ENCODE results near the gene DCAF6. TPM values are rescaled to one million over a fixed set of nuclear protein-coding genes. Genes with fewer than 3 reads are reported as not detected.

Gene DCAF6
- total and polyA plus RNA-seq, 3 donors from 2014 or later: 160 to 199 (median 173) TPM

DNA sequence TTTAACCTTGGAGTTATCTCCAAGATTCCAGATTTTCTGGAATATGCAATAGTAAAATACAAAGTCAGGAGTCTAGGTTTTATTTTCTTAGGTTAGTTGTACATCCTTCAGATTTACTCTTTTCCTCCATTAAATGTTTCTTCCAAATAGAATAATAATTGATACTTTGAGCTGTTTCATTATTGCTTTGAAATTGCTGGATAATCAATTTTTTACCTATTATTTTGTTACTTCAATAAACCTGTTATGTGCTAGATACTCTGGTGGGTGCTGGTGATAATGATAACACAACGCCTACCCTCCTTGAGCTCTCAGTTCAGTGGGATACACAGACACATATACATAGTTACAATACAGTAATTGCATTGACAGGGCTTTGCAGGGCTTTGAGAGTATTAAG is 120.9 kb downstream of the DCAF6 start:
- intact Hi-C loops (cut with DNase I; ENCODE audit: low total_unique reads): no loop called here
- DNase-seq: no peak
- H3K4me1 ChIP-seq: no peaks in the 10 kb centered on the region
- H3K4me3 ChIP-seq: no peak overlapping the region
- no peaks in the 10 kb centered on the region for H3K9me3 ChIP-seq
- H3K36me3 ChIP-seq (ENCODE audit: low read depth, missing control alignments): no peaks in the 10 kb centered on the region
- TF ChIP-seq, protein P1, sequence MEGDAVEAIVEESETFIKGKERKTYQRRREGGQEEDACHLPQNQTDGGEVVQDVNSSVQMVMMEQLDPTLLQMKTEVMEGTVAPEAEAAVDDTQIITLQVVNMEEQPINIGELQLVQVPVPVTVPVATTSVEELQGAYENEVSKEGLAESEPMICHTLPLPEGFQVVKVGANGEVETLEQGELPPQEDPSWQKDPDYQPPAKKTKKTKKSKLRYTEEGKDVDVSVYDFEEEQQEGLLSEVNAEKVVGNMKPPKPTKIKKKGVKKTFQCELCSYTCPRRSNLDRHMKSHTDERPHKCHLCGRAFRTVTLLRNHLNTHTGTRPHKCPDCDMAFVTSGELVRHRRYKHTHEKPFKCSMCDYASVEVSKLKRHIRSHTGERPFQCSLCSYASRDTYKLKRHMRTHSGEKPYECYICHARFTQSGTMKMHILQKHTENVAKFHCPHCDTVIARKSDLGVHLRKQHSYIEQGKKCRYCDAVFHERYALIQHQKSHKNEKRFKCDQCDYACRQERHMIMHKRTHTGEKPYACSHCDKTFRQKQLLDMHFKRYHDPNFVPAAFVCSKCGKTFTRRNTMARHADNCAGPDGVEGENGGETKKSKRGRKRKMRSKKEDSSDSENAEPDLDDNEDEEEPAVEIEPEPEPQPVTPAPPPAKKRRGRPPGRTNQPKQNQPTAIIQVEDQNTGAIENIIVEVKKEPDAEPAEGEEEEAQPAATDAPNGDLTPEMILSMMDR (IDR thresholded peaks at IDR 0.05): no peak
- TF ChIP-seq POLR2A (IDR thresholded peaks at IDR 0.05): no peak
- H3K27ac ChIP-seq: no peak overlapping the region
- no peaks in the 10 kb centered on the region for H3K27me3 ChIP-seq
- WGBS, 2 donors: 56 to 76% methylated on average over 1 of the region's 1 CpG

DNA sequence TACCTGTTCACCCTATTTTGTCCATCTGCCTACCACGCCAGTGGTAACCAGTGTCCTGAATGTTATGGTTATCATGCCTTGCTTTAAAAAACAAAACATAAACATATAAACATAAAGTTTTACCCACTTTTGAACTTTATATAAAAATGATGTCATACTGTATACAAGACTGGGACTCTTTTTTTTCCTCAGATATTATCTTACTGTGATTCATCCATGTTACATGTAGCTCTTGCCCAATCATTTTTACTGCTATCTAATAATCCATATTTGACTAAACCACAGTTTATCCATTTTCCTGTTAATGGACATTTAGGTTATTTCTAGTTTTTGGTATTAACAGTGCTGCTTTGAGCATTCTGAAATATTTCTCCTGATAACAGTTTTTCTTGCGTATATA is 121.4 kb downstream of the DCAF6 start:
- H3K4me3 ChIP-seq: no peak overlapping the region
- no peak for DNase-seq

DNA sequence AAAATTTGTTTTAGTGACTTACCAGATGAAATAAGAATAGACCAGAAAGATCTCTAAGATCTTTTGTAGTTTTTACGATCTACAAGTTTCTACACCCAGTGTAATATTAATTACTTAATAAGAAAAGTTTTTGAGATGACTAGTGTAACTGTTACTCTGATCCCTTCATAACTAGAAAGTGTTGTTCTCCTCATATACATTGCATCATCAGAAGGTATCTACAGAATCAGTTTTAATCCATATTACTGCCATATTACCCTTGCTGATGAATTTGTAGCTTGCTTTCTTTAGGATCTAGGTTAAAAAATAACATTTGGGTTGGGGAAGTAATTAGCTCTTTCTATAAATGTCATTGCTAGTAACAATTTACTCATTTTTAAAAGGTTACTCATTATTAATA is 127.7 kb downstream of the DCAF6 start:
- 80 to 96% methylated on average over 1 of the region's 1 CpG for WGBS, 2 donors
- no peak overlapping the region for H3K4me3 ChIP-seq
- DNase-seq: no peak
- TF ChIP-seq, protein P1 (IDR thresholded peaks at IDR 0.05): no peak
- no peak for TF ChIP-seq POLR2A (IDR thresholded peaks at IDR 0.05)
- H3K27ac ChIP-seq: no peak overlapping the region
- no peaks in the 10 kb centered on the region for H3K36me3 ChIP-seq (ENCODE audit: low read depth, missing control alignments)
- H3K9me3 ChIP-seq: no peaks in the 10 kb centered on the region
- H3K4me1 ChIP-seq: no peaks in the 10 kb centered on the region
- intact Hi-C loops (cut with DNase I; ENCODE audit: low total_unique reads): no loop called here
- no peaks in the 10 kb centered on the region for H3K27me3 ChIP-seq

More for the DNA sequence above, 121.4 kb downstream of the DCAF6 start:
- Histone ChIP-seq H3K27ac (no peak overlapping the region), H3K36me3 (ENCODE audit: low read depth, missing control alignments) (no peaks in the 10 kb centered on the region), H3K9me3 (no peaks in the 10 kb centered on the region), H3K4me1 (no peaks in the 10 kb centered on the region), H3K27me3 (no peaks in the 10 kb centered on the region)
- TF ChIP-seq, protein P1 (IDR thresholded peaks at IDR 0.05): no peak
- no peak for TF ChIP-seq POLR2A (IDR thresholded peaks at IDR 0.05)
- intact Hi-C loops (cut with DNase I; ENCODE audit: low total_unique reads): no loop called here
- WGBS, 2 donors: 95 to 97% methylated on average over 2 of the region's 2 CpGs

DNA sequence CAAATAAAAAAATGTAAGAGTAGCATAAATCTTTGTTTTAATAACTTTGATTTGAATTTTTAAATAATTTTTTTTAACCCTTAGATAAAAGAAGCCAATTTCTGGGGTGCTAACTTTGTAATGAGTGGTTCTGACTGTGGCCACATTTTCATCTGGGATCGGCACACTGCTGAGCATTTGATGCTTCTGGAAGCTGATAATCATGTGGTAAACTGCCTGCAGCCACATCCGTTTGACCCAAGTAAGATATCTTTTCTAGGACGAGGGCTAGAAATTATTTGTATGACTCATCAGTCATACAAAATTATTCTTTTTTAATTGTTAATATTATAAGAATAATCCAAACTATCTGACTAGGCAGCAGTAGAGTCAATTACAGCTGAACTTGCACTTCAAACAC is 129.0 kb downstream of the DCAF6 start:
- Histone ChIP-seq H3K27ac (no peak overlapping the region), H3K27me3 (no peaks in the 10 kb centered on the region), H3K4me1 (no peaks in the 10 kb centered on the region), H3K36me3 (ENCODE audit: low read depth, missing control alignments) (no peaks in the 10 kb centered on the region), H3K9me3 (no peaks in the 10 kb centered on the region), H3K4me3 (no peak overlapping the region)
- TF ChIP-seq POLR2A (IDR thresholded peaks at IDR 0.05): no peak
- TF ChIP-seq, protein P1 (IDR thresholded peaks at IDR 0.05): no peak
- intact Hi-C loops (cut with DNase I; ENCODE audit: low total_unique reads): no loop called here
- no peak for DNase-seq
- WGBS, 2 donors: 77 to 81% methylated on average over 3 of the region's 3 CpGs

DNA sequence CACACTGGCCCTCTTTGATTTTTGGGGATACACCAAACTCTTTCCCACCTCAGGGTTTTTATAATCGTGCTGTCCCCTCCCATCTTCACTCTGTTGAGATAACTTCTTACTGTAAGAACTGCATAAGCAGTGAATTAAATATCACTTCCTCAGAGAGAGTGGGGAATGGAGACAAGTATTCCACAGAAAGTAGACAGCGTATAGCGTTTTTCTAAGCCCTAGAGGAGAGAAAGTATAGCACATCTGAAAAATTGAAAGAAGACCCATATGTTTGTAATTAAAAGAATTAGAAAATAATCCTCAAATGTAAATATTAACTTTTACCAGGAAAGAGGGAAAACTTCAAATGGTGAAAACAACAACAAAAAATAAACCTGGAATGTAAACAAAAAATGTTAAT is 132.9 kb downstream of the DCAF6 start:
- Histone ChIP-seq H3K36me3 (ENCODE audit: low read depth, missing control alignments) (no peaks in the 10 kb centered on the region), H3K4me1 (no peaks in the 10 kb centered on the region), H3K27me3 (no peaks in the 10 kb centered on the region), H3K9me3 (no peaks in the 10 kb centered on the region), H3K27ac (no peak overlapping the region), H3K4me3 (no peak overlapping the region)
- intact Hi-C loops (cut with DNase I; ENCODE audit: low total_unique reads): no loop called here
- TF ChIP-seq POLR2A (IDR thresholded peaks at IDR 0.05): no peak
- TF ChIP-seq, protein P1 (IDR thresholded peaks at IDR 0.05): peak in 1 of 3 experiments; percentile 12
- 79 to 89% methylated on average over 3 of the region's 3 CpGs for WGBS, 2 donors
- no peak for DNase-seq
